Measurements from ENCODE around the gene GRIN1. TPM values are rescaled to one million over a fixed set of nuclear protein-coding genes. Genes with fewer than 3 reads are reported as not detected.

Gene GRIN1
- total RNA-seq, 1 donor from 2014 or later: 0.77 TPM

GRCh38 chr9:137170486-137171148 is 31.7 kb downstream of the GRIN1 start:
- no peak for DNase-seq (ENCODE audit: low spot score, unreplicated experiment)
- Mint-ChIP-seq H3K27me3 (peaks cover 25% of the 10 kb centered on the region), H3K4me1 (ENCODE audit: low read depth) (no peaks in the 10 kb centered on the region), H3K36me3 (ENCODE audit: insufficient read depth) (no peaks in the 10 kb centered on the region), H3K9me3 (ENCODE audit: low read depth) (no peaks in the 10 kb centered on the region), H3K27ac (no peak overlapping the region), H3K4me3 (ENCODE audit: low read depth) (no peak overlapping the region)
- no peak for TF ChIP-seq CTCF (IDR thresholded peaks at IDR 0.05; ENCODE audit: unreplicated experiment)

- Mint-ChIP-seq H3K4me1 (ENCODE audit: low read depth) (no peaks in the 10 kb centered on the region), H3K4me3 (ENCODE audit: low read depth) (no peak overlapping the region), H3K36me3 (ENCODE audit: insufficient read depth) (no peaks in the 10 kb centered on the region), H3K27ac (no peak overlapping the region), H3K27me3 (peaks cover 25% of the 10 kb centered on the region), H3K9me3 (ENCODE audit: low read depth) (no peaks in the 10 kb centered on the region)
- TF ChIP-seq CTCF (IDR thresholded peaks at IDR 0.05; ENCODE audit: unreplicated experiment): no peak
- DNase-seq (ENCODE audit: low spot score, unreplicated experiment): no peak
Measured at GRCh38 chr9:137171149-137171900, 32.4 kb downstream of the GRIN1 start.

- no peak for DNase-seq (ENCODE audit: low spot score, unreplicated experiment)
- TF ChIP-seq CTCF (IDR thresholded peaks at IDR 0.05; ENCODE audit: unreplicated experiment): no peak
- Mint-ChIP-seq H3K4me3 (ENCODE audit: low read depth) (no peak overlapping the region), H3K27ac (no peak overlapping the region), H3K4me1 (ENCODE audit: low read depth) (no peaks in the 10 kb centered on the region), H3K9me3 (ENCODE audit: low read depth) (no peaks in the 10 kb centered on the region), H3K27me3 (peaks cover 23% of the 10 kb centered on the region), H3K36me3 (ENCODE audit: insufficient read depth) (peaks cover 4% of the 10 kb centered on the region)
Measured at GRCh38 chr9:137172901-137173795, 34.2 kb downstream of the GRIN1 start.

- H3K9me3 Mint-ChIP-seq (ENCODE audit: low read depth): no peaks in the 10 kb centered on the region
- no peaks in the 10 kb centered on the region for H3K4me1 Mint-ChIP-seq (ENCODE audit: low read depth)
- no peak for TF ChIP-seq CTCF (IDR thresholded peaks at IDR 0.05; ENCODE audit: unreplicated experiment)
- H3K4me3 Mint-ChIP-seq (ENCODE audit: low read depth): no peak overlapping the region
- H3K27ac Mint-ChIP-seq: no peak overlapping the region
- peaks cover 4% of the 10 kb centered on the region for H3K36me3 Mint-ChIP-seq (ENCODE audit: insufficient read depth)
- no peak for DNase-seq (ENCODE audit: low spot score, unreplicated experiment)
- peaks cover 23% of the 10 kb centered on the region for H3K27me3 Mint-ChIP-seq
Measured at GRCh38 chr9:137173796-137174664, 35.1 kb downstream of the GRIN1 start.

Data from progenitor cell of endocrine pancreas (in vitro differentiated cells).